Measurements from ENCODE around the gene TBCCD1.

Gene TBCCD1

DNA sequence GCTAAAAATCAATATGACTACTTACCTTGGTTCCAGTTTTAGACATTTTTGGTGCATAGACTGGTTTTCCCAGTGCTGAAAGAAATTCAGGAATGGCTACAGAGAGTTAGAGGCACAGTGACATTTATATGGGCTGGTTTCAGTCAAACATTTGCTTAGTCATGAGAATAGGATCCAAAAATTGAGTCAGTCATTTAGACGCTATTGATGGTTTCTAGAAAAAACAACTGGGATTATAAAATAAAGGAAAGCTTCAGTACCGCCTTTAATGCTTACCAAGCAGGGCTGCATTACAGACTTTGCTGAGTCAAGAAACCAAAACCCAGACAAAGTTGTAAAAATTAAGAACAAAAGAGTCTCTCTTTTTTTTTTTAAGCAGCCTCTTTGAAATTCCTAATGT, 22.9 kb downstream of the TBCCD1 start, which contains the start of gene CRYGS:
Gene CRYGS (minus strand): TSS at position 100 of the 400 bp plus-strand sequence. CDS start 54 bp downstream, at position 46.
- peaks cover 24% of the 10 kb centered on the region for H3K36me3 ChIP-seq (ENCODE audit: control insufficient read depth, low read length)
- H3K9me3 ChIP-seq (ENCODE audit: control insufficient read depth, insufficient read depth, low read length), result no peaks in the 10 kb centered on the region
- H3K4me3 ChIP-seq (ENCODE audit: low read length), result no peak within 1 kb of the TSS
- H3K9me2 ChIP-seq (replicated peaks; ENCODE audit: control insufficient read depth, low read length), result no peaks in the 10 kb centered on the region
- H3K4me2 ChIP-seq (ENCODE audit: low read length), result 0 out of 2 replicates have a peak within 1 kb of the TSS, but pooled peaks have one; percentile 25
- no peaks in the 10 kb centered on the region for H4K20me1 ChIP-seq (ENCODE audit: control insufficient read depth, insufficient read depth, low read depth, low read length)
- no peaks in the 10 kb centered on the region for H3K79me2 ChIP-seq (ENCODE audit: control insufficient read depth, low read length)
- peaks cover 15% of the 10 kb centered on the region for H3K4me1 ChIP-seq (ENCODE audit: control insufficient read depth, low read length)
- no peak for TF ChIP-seq EZH2phosphoT487 (IDR thresholded peaks at IDR 0.05; ENCODE audit: borderline replicate concordance, low read length)
- TF ChIP-seq, protein P1, sequence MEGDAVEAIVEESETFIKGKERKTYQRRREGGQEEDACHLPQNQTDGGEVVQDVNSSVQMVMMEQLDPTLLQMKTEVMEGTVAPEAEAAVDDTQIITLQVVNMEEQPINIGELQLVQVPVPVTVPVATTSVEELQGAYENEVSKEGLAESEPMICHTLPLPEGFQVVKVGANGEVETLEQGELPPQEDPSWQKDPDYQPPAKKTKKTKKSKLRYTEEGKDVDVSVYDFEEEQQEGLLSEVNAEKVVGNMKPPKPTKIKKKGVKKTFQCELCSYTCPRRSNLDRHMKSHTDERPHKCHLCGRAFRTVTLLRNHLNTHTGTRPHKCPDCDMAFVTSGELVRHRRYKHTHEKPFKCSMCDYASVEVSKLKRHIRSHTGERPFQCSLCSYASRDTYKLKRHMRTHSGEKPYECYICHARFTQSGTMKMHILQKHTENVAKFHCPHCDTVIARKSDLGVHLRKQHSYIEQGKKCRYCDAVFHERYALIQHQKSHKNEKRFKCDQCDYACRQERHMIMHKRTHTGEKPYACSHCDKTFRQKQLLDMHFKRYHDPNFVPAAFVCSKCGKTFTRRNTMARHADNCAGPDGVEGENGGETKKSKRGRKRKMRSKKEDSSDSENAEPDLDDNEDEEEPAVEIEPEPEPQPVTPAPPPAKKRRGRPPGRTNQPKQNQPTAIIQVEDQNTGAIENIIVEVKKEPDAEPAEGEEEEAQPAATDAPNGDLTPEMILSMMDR (IDR thresholded peaks at IDR 0.05; ENCODE audit: low read depth, low read length, poor library complexity, severe bottlenecking), result no peak
- 0 out of 2 replicates have a peak, but pooled peaks cover 6% of the 10 kb centered on the region for H3F3A ChIP-seq (ENCODE audit: control insufficient read depth, insufficient read depth)
- H3K27me3 ChIP-seq (ENCODE audit: control insufficient read depth, low read length), result no peaks in the 10 kb centered on the region
- no peak within 1 kb of the TSS for H3K27ac ChIP-seq (ENCODE audit: low read depth, low read length)

DNA sequence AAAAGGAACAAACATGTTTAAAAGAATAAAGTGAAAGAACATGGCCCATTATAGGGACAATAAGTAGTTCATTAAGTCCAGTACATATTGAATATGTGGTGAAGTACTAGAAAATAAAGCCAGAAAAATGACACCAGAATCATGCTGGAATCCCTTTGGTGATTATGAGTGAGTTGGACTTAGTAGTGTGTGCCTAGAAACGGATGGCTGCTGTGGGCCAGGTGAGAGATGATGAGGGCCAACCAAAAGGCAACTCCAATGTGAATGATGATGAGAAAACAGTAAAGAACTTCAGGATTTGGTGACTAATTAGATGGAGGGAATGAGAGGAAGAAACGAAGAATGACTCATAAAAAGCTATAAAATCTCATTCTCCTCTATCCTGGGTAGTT, 26.3 kb downstream of the TBCCD1 start:
- Histone ChIP-seq H3K9me3 (ENCODE audit: control insufficient read depth, insufficient read depth, low read length) (no peaks in the 10 kb centered on the region), H3K4me2 (ENCODE audit: low read length) (no peak overlapping the region), H3K36me3 (ENCODE audit: control insufficient read depth, low read length) (peaks cover 11% of the 10 kb centered on the region; the same call in 1 of the 2 replicates), H3F3A (ENCODE audit: control insufficient read depth, insufficient read depth) (0 out of 2 replicates have a peak, but pooled peaks cover 6% of the 10 kb centered on the region), H3K4me3 (ENCODE audit: low read length) (no peak overlapping the region), H3K4me1 (ENCODE audit: control insufficient read depth, low read length) (peaks cover 16% of the 10 kb centered on the region), H4K20me1 (ENCODE audit: control insufficient read depth, insufficient read depth, low read depth, low read length) (no peaks in the 10 kb centered on the region), H3K9me2 (replicated peaks; ENCODE audit: control insufficient read depth, low read length) (no peaks in the 10 kb centered on the region), H3K79me2 (ENCODE audit: control insufficient read depth, low read length) (no peaks in the 10 kb centered on the region), H3K27ac (ENCODE audit: low read depth, low read length) (no peak overlapping the region), H3K27me3 (ENCODE audit: control insufficient read depth, low read length) (no peaks in the 10 kb centered on the region)
- TF ChIP-seq, protein P1 (IDR thresholded peaks at IDR 0.05; ENCODE audit: low read depth, low read length, poor library complexity, severe bottlenecking), result no peak
- no peak for TF ChIP-seq EZH2phosphoT487 (IDR thresholded peaks at IDR 0.05; ENCODE audit: borderline replicate concordance, low read length)

DNA sequence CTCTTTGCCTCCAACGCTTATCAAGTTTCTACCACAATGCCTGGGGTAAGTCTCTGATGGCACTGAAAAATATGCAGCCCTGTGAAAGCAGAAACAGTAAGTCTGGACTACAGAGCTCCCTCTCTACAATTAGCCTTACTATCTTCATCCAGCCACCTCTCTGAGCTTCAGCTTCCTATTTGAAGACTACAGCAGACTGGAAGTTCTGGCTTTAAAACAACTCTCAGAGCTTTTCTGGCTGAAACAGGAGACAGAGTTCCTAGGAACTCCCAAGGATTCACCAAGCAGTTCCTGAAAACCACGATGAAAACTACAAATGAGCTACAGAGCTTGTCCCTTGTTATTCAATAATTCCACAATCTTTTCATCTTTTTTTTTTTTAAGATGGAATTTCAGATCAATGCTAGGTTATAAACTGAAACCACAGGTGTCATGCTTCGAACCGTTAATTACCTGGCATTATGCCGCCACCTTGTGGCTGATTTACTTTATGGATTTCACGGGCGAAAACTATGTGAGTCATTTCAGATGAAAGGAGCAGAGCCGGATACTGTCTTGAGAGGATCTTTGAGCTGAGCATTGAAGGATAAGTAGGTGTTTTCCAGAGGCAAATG, 26.8 kb downstream of the TBCCD1 start:
- Histone ChIP-seq H3K4me3 (ENCODE audit: low read length) (no peak overlapping the region), H3K36me3 (ENCODE audit: control insufficient read depth, low read length) (peaks cover 11% of the 10 kb centered on the region; the same call in 1 of the 2 replicates)

More for the DNA sequence above, 26.8 kb downstream of the TBCCD1 start:
- no peak overlapping the region for H3K27ac ChIP-seq (ENCODE audit: low read depth, low read length)
- no peaks in the 10 kb centered on the region for H3K27me3 ChIP-seq (ENCODE audit: control insufficient read depth, low read length)
- H3K4me1 ChIP-seq (ENCODE audit: control insufficient read depth, low read length), result peaks cover 21% of the 10 kb centered on the region
- H3K9me2 ChIP-seq (replicated peaks; ENCODE audit: control insufficient read depth, low read length), result no peaks in the 10 kb centered on the region
- no peak overlapping the region for H3K4me2 ChIP-seq (ENCODE audit: low read length)
- H3K79me2 ChIP-seq (ENCODE audit: control insufficient read depth, low read length), result no peaks in the 10 kb centered on the region
- H3K9me3 ChIP-seq (ENCODE audit: control insufficient read depth, insufficient read depth, low read length), result no peaks in the 10 kb centered on the region
- TF ChIP-seq, protein P1 (IDR thresholded peaks at IDR 0.05; ENCODE audit: low read depth, low read length, poor library complexity, severe bottlenecking), result peak; percentile 76
- TF ChIP-seq EZH2phosphoT487 (IDR thresholded peaks at IDR 0.05; ENCODE audit: borderline replicate concordance, low read length), result no peak
- 0 out of 2 replicates have a peak, but pooled peaks cover 6% of the 10 kb centered on the region for H3F3A ChIP-seq (ENCODE audit: control insufficient read depth, insufficient read depth)
- H4K20me1 ChIP-seq (ENCODE audit: control insufficient read depth, insufficient read depth, low read depth, low read length), result no peaks in the 10 kb centered on the region

Data from DOHH2 (cell line).